Osteoblast (primary cell): Measurements from ENCODE around the gene RHBDF1. TPM values are rescaled to one million over a fixed set of nuclear protein-coding genes. Genes with fewer than 3 reads are reported as not detected.

ENCODE experiments used
- DNase-seq: peaks from one replicate; pipeline ENCODE4 v3.0.0; 2011; ENCODE audit warnings: low spot score, mixed read lengths; ENCODE audit not compliant: insufficient read length; ENCODE audit errors: missing footprints
- H2AFZ ChIP-seq: 2 replicates; pipeline ENCODE4 v1.6.0; 2011; ENCODE audit warnings: mild to moderate bottlenecking, low read length
- H3K27ac ChIP-seq: 2 replicates; pipeline ENCODE4 v1.5.1; 2011; ENCODE audit warnings: mild to moderate bottlenecking, low read depth, low read length, moderate library complexity
- H3K27me3 ChIP-seq: 2 replicates; pipeline ENCODE4 v1.6.0; 2012; ENCODE audit warnings: mild to moderate bottlenecking, control low read depth, inconsistent platforms, low read length, moderate library complexity; ENCODE audit not compliant: insufficient read depth
- H3K36me3 ChIP-seq: 2 replicates; pipeline ENCODE4 v1.5.1; 2011; ENCODE audit warnings: mild to moderate bottlenecking, low read length, control low read depth, moderate library complexity; ENCODE audit not compliant: insufficient read depth
- H3K4me1 ChIP-seq: 2 replicates; pipeline ENCODE4 v1.5.1; 2011; ENCODE audit warnings: mild to moderate bottlenecking, low read length, control low read depth, moderate library complexity; ENCODE audit not compliant: insufficient read depth
- H3K4me2 ChIP-seq: 2 replicates; pipeline ENCODE4 v1.6.0; 2011; ENCODE audit warnings: mild to moderate bottlenecking, low read length; ENCODE audit not compliant: insufficient read depth
- H3K4me3 ChIP-seq: fragments of 200-600 bp; sonication (generic); 3 replicates; pipeline ENCODE4 v1.5.1; 2012; ENCODE audit warnings: mild to moderate bottlenecking, low read length, inconsistent platforms; ENCODE audit not compliant: insufficient read depth
- H3K79me2 ChIP-seq: 2 replicates; pipeline ENCODE4 v1.6.0; 2012; ENCODE audit warnings: mild to moderate bottlenecking, low read length, control low read depth, inconsistent platforms; ENCODE audit not compliant: insufficient read depth
- H3K9me3 ChIP-seq: 2 replicates; pipeline ENCODE4 v1.5.1; 2011; ENCODE audit warnings: low read depth, low read length, control low read depth
- H4K20me1 ChIP-seq: 2 replicates; pipeline ENCODE4 v1.6.0; 2012; ENCODE audit warnings: mild to moderate bottlenecking, low read length, control low read depth; ENCODE audit not compliant: insufficient read depth
- CTCF ChIP-seq: IDR thresholded peaks from 2 replicates; pipeline ENCODE4 v1.5.1; 2011; ENCODE audit warnings: mild to moderate bottlenecking, low read depth, low read length, moderate library complexity; ENCODE audit errors: extremely low read depth
- total RNA-seq: library from RNA; depleted of rRNA; stranded (reverse); fragments of >200 nt; gene quantifications from 2 replicates; pipeline ENCODE4 v1.2.3, GENCODE V29; 2012

The RHBDF1 gene
- total RNA-seq, 1 donor, result 32.2 TPM

- Histone ChIP-seq H4K20me1 (peaks cover 13% of the 10 kb centered on the region), H3K9me3 (no peaks in the 10 kb centered on the region), H3K36me3 (peaks cover 21% of the 10 kb centered on the region), H3K27ac (peak within 1 kb of the TSS; percentile 91), H3K4me3 (peak within 1 kb of the TSS; percentile 71), H3K4me1 (peaks cover 32% of the 10 kb centered on the region), H3K4me2 (peak within 1 kb of the TSS; percentile 88), H3K79me2 (peaks cover 43% of the 10 kb centered on the region), H3K27me3 (no peaks in the 10 kb centered on the region), H2AFZ (no peak within 1 kb of the TSS)
- DNase-seq, result peak; percentile 100
- no peak for TF ChIP-seq CTCF
Measured at GRCh38 chr16:77807-78443, 5.5 kb upstream of the RHBDF1 start, which contains the start of gene MPG. Gene MPG, plus strand, starts transcription at chr16:78225. Its CDS starts 85 bp downstream, at chr16:78310.

- peak overlapping the region; percentile 88 for H3K4me2 ChIP-seq
Measured at GRCh38 chr16:77273-77806, 4.9 kb upstream of the RHBDF1 start.

GRCh38 chr16:76535-77272 is 4.3 kb upstream of the RHBDF1 start:
- Histone ChIP-seq H3K27ac (peak overlapping the region; percentile 91), H3K79me2 (peaks cover 37% of the 10 kb centered on the region), H3K27me3 (no peaks in the 10 kb centered on the region), H3K4me2 (peak overlapping the region; percentile 88), H2AFZ (no peak overlapping the region), H3K36me3 (peaks cover 17% of the 10 kb centered on the region), H3K9me3 (no peaks in the 10 kb centered on the region), H4K20me1 (peaks cover 13% of the 10 kb centered on the region), H3K4me1 (peaks cover 34% of the 10 kb centered on the region), H3K4me3 (peak overlapping the region; percentile 71)
- peak; percentile 99 for DNase-seq
- no peak for TF ChIP-seq CTCF

More at GRCh38 chr16:77273-77806, 4.9 kb upstream of the RHBDF1 start:
- Histone ChIP-seq H3K27ac (peak overlapping the region; percentile 91), H3K79me2 (peaks cover 38% of the 10 kb centered on the region), H4K20me1 (peaks cover 13% of the 10 kb centered on the region), H3K36me3 (peaks cover 17% of the 10 kb centered on the region), H2AFZ (no peak overlapping the region), H3K4me1 (peaks cover 34% of the 10 kb centered on the region), H3K4me3 (peak overlapping the region; percentile 71), H3K27me3 (no peaks in the 10 kb centered on the region), H3K9me3 (no peaks in the 10 kb centered on the region)
- no peak for TF ChIP-seq CTCF
- peak; percentile 98 for DNase-seq
